H9 (cell line): ENCODE results near the gene DKK3. TPM values are rescaled to one million over a fixed set of nuclear protein-coding genes. Genes with fewer than 3 reads are reported as not detected.

ENCODE experiments used
- DNase-seq: peaks from one replicate; pipeline ENCODE4 v3.0.0-alpha.2; 2017
- H2AFZ ChIP-seq: one replicate; pipeline ENCODE4 v1.6.1; 2013; ENCODE audit warnings: mild to moderate bottlenecking, low read length, control low read depth, moderate library complexity
- H2AK5ac ChIP-seq: 2 replicates; pipeline ENCODE4 v1.6.1; 2013; ENCODE audit warnings: low read length, control low read depth, mixed read lengths; ENCODE audit not compliant: insufficient read length
- H2BK120ac ChIP-seq: one replicate; pipeline ENCODE4 v1.6.1; 2013; ENCODE audit warnings: low read depth, mild to moderate bottlenecking, low read length, control low read depth, inconsistent platforms; ENCODE audit not compliant: poor library complexity, severe bottlenecking
- H2BK12ac ChIP-seq: 2 replicates; pipeline ENCODE4 v1.6.1; 2013; ENCODE audit warnings: low read length, control low read depth, mixed read lengths, low read depth; ENCODE audit not compliant: insufficient read length
- H2BK15ac ChIP-seq: 2 replicates; pipeline ENCODE4 v1.6.1; 2013; ENCODE audit warnings: low read depth, low read length, control low read depth
- H2BK20ac ChIP-seq: one replicate; pipeline ENCODE4 v1.6.1; 2013; ENCODE audit warnings: low read depth, mild to moderate bottlenecking, low read length, control low read depth, inconsistent platforms; ENCODE audit not compliant: poor library complexity, severe bottlenecking
- H2BK5ac ChIP-seq: 2 replicates; pipeline ENCODE4 v1.6.1; 2013; ENCODE audit warnings: low read length, control low read depth, mixed read lengths; ENCODE audit not compliant: insufficient read length
- H3K14ac ChIP-seq: 2 replicates; pipeline ENCODE4 v1.6.1; 2013; ENCODE audit warnings: low read length, control low read depth; ENCODE audit not compliant: insufficient read depth
- H3K18ac ChIP-seq: 2 replicates; pipeline ENCODE4 v1.6.1; 2013; ENCODE audit warnings: low read depth, mild to moderate bottlenecking, mixed read lengths, low read length, control low read depth; ENCODE audit not compliant: insufficient read length
- H3K23ac ChIP-seq: 2 replicates; pipeline ENCODE4 v1.6.1; 2013; ENCODE audit warnings: low read length, control low read depth, mixed read lengths, low read depth; ENCODE audit not compliant: insufficient read length
- H3K23me2 ChIP-seq: 2 replicates; pipeline ENCODE4 v1.6.1; 2013; ENCODE audit warnings: low read depth, mild to moderate bottlenecking, mixed read lengths, low read length, control low read depth; ENCODE audit not compliant: insufficient read length, poor library complexity, severe bottlenecking
- H3K27ac ChIP-seq: 2 replicates; pipeline ENCODE4 v1.5.1; 2013; ENCODE audit warnings: low read length, control low read depth, mixed read lengths, low read depth; ENCODE audit not compliant: insufficient read length
- H3K27me3 ChIP-seq: 2 replicates; pipeline ENCODE4 v1.6.1; 2013; ENCODE audit warnings: low read length, control low read depth, inconsistent platforms; ENCODE audit not compliant: insufficient read depth
- H3K4ac ChIP-seq: 2 replicates; pipeline ENCODE4 v1.6.1; 2013; ENCODE audit warnings: low read depth, mild to moderate bottlenecking, control low read depth, inconsistent platforms, low read length, moderate library complexity
- H3K4me1 ChIP-seq: 2 replicates; pipeline ENCODE4 v1.6.1; 2013; ENCODE audit warnings: low read length, control low read depth, inconsistent platforms; ENCODE audit not compliant: insufficient read depth
- H3K4me2 ChIP-seq: 2 replicates; pipeline ENCODE4 v1.6.1; 2013; ENCODE audit warnings: low read length, control low read depth, mixed read lengths; ENCODE audit not compliant: insufficient read length, insufficient read depth
- H3K56ac ChIP-seq: 2 replicates; pipeline ENCODE4 v1.6.1; 2013; ENCODE audit warnings: low read depth, mild to moderate bottlenecking, mixed read lengths, low read length, control low read depth; ENCODE audit not compliant: insufficient read length
- H3K79me1 ChIP-seq: 2 replicates; pipeline ENCODE4 v1.6.1; 2013; ENCODE audit warnings: low read depth, mild to moderate bottlenecking, moderate library complexity, low read length, control low read depth, inconsistent platforms; ENCODE audit not compliant: insufficient read depth, poor library complexity, severe bottlenecking
- H3K79me2 ChIP-seq: 2 replicates; pipeline ENCODE4 v1.6.1; 2013; ENCODE audit warnings: low read length, control low read depth, inconsistent platforms; ENCODE audit not compliant: insufficient read depth
- H3K9ac ChIP-seq: 2 replicates; pipeline ENCODE4 v1.6.1; 2013; ENCODE audit warnings: low read length, control low read depth, mixed read lengths; ENCODE audit not compliant: insufficient read length; ENCODE audit errors: extremely low read depth
- H3K9me3 ChIP-seq: one replicate; pipeline ENCODE4 v1.6.1; 2013; ENCODE audit warnings: low read depth, low read length, inconsistent platforms; ENCODE audit not compliant: control insufficient read depth
- H3T11ph ChIP-seq: one replicate; pipeline ENCODE4 v1.6.1; 2013; ENCODE audit warnings: mild to moderate bottlenecking, low read length, control low read depth, inconsistent platforms
- H4K20me1 ChIP-seq: one replicate; pipeline ENCODE4 v1.6.1; 2013; ENCODE audit not compliant: control insufficient read depth, insufficient read length, insufficient read depth
- H4K5ac ChIP-seq: 2 replicates; pipeline ENCODE4 v1.6.1; 2013; ENCODE audit warnings: low read depth, mild to moderate bottlenecking, mixed read lengths, low read length, control low read depth; ENCODE audit not compliant: insufficient read length
- H4K8ac ChIP-seq: replicated peaks from 2 replicates; pipeline ENCODE4 v1.6.1; 2013; ENCODE audit warnings: low read length, control low read depth, mixed read lengths, low read depth; ENCODE audit not compliant: insufficient read length
- H4K91ac ChIP-seq: 2 replicates; pipeline ENCODE4 v1.6.1; 2013; ENCODE audit warnings: low read depth, mild to moderate bottlenecking, moderate library complexity, mixed read lengths, low read length, control low read depth; ENCODE audit not compliant: insufficient read length
- H3K27ac Mint-ChIP-seq, 3 experiments: 2 replicates in 2 of 3; 3 replicates in 1 of 3; pipeline ENCODE4 v1.8.0; 2020 to 2021; ENCODE audit warnings: mixed read lengths in 3 of 3, mild to moderate bottlenecking in 1 of 3, moderate library complexity in 1 of 3
- H3K27me3 Mint-ChIP-seq: 2 replicates; pipeline ENCODE4 v1.8.0; 2021; ENCODE audit warnings: low read depth, mild to moderate bottlenecking, moderate library complexity, mixed read lengths
- H3K36me3 Mint-ChIP-seq, 3 experiments: 2 replicates in 2 of 3; 3 replicates in 1 of 3; pipeline ENCODE4 v1.8.0; 2020 to 2021; ENCODE audit warnings: low read depth in 3 of 3, mixed read lengths in 3 of 3; ENCODE audit not compliant: insufficient read depth in 1 of 3
- H3K4me1 Mint-ChIP-seq, 2 experiments: 2 replicates each; pipeline ENCODE4 v1.8.0; 2020; ENCODE audit warnings: mixed read lengths in 2 of 2
- H3K4me3 Mint-ChIP-seq, 2 experiments: 2 replicates in 1 of 2; 3 replicates in 1 of 2; pipeline ENCODE4 v1.8.0; 2020 to 2021; ENCODE audit warnings: mild to moderate bottlenecking in 2 of 2, mixed read lengths in 2 of 2, moderate library complexity in 1 of 2
- H3K9me3 Mint-ChIP-seq, 2 experiments: 2 replicates in 1 of 2; 3 replicates in 1 of 2; pipeline ENCODE4 v1.8.0; 2020; ENCODE audit warnings: mild to moderate bottlenecking in 2 of 2, mixed read lengths in 2 of 2, moderate library complexity in 1 of 2
- WGBS: extraction: QIAGEN DNeasy Blood & Tissue Kit; methylation state at CpG from one replicate; pipeline ENCODE4 v1.1.7; 2013; ENCODE audit warnings: missing lambda C conversion rate, low lambda C conversion rate, mixed read lengths; ENCODE audit not compliant: insufficient read length; ENCODE audit errors: extremely low coverage; 5-methylcytosine and 5-hydroxymethylcytosine counted together
- total RNA-seq: library from RNA; stranded (reverse); gene quantifications from 2 replicates; pipeline ENCODE4 v1.2.1, GENCODE V29; 2021
- TF ChIP-seq, protein P1 (sequence below): fragments of 200-600 bp; sonication (generic); conservative IDR thresholded peaks from 3 replicates; pipeline ENCODE4 v1.8.0; 2021; ENCODE audit warnings: antibody characterized with exemption, mild to moderate bottlenecking

DKK3 gene
- total RNA-seq, 1 experiment from 2014 or later, result 17.1 TPM

DNA sequence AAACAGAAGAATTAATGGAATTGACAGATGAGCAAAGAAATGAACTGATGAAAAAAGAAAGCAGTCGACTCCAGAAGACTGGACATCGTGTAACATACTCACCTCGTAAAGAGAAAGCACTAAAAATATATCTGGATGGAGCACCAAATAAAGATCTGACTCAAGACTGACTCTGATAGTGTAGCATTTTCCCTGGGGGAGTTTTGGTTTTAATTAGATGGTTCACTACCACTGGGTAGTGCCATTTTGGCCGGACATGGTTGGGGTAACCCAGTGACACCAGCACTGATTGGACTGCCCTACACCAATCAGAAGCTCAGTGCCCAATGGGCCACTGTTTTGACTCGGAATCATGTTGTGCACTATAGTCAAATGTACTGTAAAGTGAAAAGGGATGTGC, 52.4 kb downstream of the DKK3 start:
- no peaks in the 10 kb centered on the region for H3K27me3 Mint-ChIP-seq
- H2BK20ac ChIP-seq, result no peak overlapping the region
- no peak overlapping the region for H3K27ac Mint-ChIP-seq
- H3K4ac ChIP-seq, result no peak overlapping the region
- no peak overlapping the region for H3K18ac ChIP-seq
- H3K4me2 ChIP-seq, result no peak overlapping the region
- no peaks in the 10 kb centered on the region for H3K79me1 ChIP-seq
- no peak overlapping the region for H2AFZ ChIP-seq
- no peaks in the 10 kb centered on the region for H3K23me2 ChIP-seq
- H4K20me1 ChIP-seq, result no peaks in the 10 kb centered on the region
- no peaks in the 10 kb centered on the region for H3K27me3 ChIP-seq
- no CpG with 5 or more reads among the region's 5 CpGs for WGBS
- H3K4me1 ChIP-seq, result no peaks in the 10 kb centered on the region
- no peak overlapping the region for H3K9ac ChIP-seq
- H4K91ac ChIP-seq, result no peak overlapping the region
- no peak overlapping the region for H2BK5ac ChIP-seq
- no peak overlapping the region for H2BK12ac ChIP-seq
- no peak overlapping the region for H3T11ph ChIP-seq
- H3K36me3 Mint-ChIP-seq, result peaks cover 6 to 42% (median 41%) of the 10 kb centered on the region in 3 experiments; a peak in 6 of 7 replicates
- TF ChIP-seq, protein P1, sequence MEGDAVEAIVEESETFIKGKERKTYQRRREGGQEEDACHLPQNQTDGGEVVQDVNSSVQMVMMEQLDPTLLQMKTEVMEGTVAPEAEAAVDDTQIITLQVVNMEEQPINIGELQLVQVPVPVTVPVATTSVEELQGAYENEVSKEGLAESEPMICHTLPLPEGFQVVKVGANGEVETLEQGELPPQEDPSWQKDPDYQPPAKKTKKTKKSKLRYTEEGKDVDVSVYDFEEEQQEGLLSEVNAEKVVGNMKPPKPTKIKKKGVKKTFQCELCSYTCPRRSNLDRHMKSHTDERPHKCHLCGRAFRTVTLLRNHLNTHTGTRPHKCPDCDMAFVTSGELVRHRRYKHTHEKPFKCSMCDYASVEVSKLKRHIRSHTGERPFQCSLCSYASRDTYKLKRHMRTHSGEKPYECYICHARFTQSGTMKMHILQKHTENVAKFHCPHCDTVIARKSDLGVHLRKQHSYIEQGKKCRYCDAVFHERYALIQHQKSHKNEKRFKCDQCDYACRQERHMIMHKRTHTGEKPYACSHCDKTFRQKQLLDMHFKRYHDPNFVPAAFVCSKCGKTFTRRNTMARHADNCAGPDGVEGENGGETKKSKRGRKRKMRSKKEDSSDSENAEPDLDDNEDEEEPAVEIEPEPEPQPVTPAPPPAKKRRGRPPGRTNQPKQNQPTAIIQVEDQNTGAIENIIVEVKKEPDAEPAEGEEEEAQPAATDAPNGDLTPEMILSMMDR, result no peak
- H4K5ac ChIP-seq, result no peak overlapping the region
- no peak for DNase-seq
- no peak overlapping the region for H3K23ac ChIP-seq
- H3K79me2 ChIP-seq, result no peaks in the 10 kb centered on the region
- no peaks in the 10 kb centered on the region for H3K9me3 Mint-ChIP-seq
- H3K9me3 ChIP-seq, result no peaks in the 10 kb centered on the region
- no peak overlapping the region for H3K14ac ChIP-seq
- H2BK120ac ChIP-seq, result no peak overlapping the region
- H3K4me1 Mint-ChIP-seq, result peaks cover 9 to 13% of the 10 kb centered on the region in 2 experiments
- H3K56ac ChIP-seq, result no peak overlapping the region
- no peak overlapping the region for H2BK15ac ChIP-seq
- no peak overlapping the region for H3K4me3 Mint-ChIP-seq
- H4K8ac ChIP-seq, result no peak overlapping the region
- H3K27ac ChIP-seq, result no peak overlapping the region
- H2AK5ac ChIP-seq, result no peak overlapping the region
